HT-29 (cell line): Measurements from ENCODE around the gene TRIM33. TPM values are rescaled to one million over a fixed set of nuclear protein-coding genes. Genes with fewer than 3 reads are reported as not detected.
"Not testable (repeated sequence)": the region's sequence is repeated elsewhere in the genome, so short reads cannot be mapped to it uniquely, and the experiment has no call there.

Experiments
- DNase-seq: peaks from one replicate; pipeline ENCODE4 v3.0.0-alpha.2; 2015; ENCODE audit warnings: low spot score
- total RNA-seq: library from RNA; depleted of rRNA; stranded (reverse); fragments of >200 nt; shearing (Covaris generic); gene quantifications from 2 replicates; pipeline ENCODE4 v1.2.3, GENCODE V29; 2014

The TRIM33 gene
- total RNA-seq, 1 experiment from 2014 or later = 33.3 TPM

- no peak for DNase-seq
Observed at GRCh38 chr1:114423455-114423854, 87.5 kb downstream of the TRIM33 start.

GRCh38 chr1:114418948-114419347, 92.1 kb downstream of the TRIM33 start:
- DNase-seq = not testable (repeated sequence)

DNA sequence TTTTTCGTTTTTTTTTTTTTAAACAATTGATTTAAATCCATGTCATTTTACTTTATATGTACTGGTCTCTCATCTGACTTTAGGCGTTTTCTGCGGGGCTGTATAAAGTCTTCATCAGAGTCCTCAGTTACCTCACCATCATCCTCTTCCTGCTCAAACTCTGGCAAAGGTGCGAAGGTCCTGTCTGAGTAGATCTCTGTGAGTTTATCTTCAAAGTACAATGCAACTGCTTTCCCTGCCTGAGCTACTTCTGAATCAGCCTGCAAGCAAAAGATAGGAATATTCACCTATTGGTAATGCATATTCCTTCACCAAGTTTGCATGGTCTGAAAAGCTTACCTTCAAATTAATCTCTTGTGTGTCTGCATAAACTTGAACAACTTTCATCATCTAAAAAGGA, 113.4 kb downstream of the TRIM33 start:
- no peak for DNase-seq

DNA sequence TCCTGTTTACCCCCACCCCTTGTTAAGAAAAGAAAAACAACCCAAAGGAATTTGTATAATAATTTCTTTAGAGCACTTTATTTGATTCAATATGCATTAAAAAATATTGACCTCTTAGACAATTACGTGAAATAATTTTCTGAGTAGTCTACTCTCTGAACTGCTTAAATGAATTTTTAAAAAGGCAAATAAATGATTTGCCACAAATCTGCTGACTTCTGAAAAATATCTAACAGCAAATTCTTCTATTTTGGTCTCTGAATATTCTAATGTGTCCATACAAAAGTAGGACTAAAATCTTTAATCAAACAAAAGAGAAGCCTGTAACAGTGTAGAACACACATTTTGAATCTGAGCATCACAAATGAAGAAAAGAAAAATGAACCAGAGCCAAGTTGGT, 115.1 kb downstream of the TRIM33 start:
- no peak for DNase-seq

- DNase-seq = no peak
Observed at GRCh38 chr1:114390960-114391359, 120.0 kb downstream of the TRIM33 start.

DNA sequence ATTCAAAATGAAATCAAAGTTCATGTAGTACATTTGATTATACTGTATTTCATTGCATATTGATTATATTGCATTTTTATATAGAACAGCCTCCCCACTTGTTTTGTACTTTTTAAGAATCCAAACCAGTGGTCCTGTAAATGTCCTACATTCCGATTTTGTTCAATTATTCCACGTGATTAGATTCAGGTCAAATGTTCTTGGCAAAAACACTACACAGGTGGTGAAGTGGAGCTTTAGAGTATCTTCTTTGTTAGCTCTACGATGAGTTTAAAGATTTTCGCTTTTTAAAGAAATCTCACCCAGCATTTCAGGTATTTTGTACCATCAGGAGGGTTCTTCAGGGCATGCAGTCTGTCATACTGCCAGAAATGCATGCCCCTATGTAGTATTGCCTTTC, 120.6 kb downstream of the TRIM33 start:
- no peak for DNase-seq

DNA sequence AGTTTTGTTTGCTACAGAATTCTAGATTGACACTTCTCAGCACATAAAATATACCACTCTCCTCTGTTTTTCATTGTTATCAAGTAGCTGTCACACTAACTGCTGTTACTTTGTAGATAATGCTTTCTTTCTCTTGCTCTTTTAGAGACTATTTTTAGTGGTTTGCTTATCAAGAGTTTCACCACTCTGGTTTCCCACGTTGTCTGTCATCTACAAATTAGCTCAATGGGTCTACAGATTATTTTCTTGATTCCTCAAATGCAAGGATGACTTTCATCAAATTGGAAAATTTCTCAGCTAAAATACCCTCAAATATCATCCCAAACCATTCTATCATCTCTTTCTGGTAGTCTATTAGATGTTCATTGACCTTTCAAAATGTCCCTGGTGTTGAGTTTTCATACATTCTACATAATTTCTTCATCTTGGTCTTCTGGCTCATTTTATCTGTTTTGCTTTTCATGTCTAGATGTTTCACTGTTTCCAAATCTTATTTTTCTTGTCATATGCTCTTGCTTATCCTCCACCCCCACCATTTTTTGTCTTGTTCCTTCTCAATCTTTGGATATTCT, 122.5 kb downstream of the TRIM33 start:
- DNase-seq = no peak

GRCh38 chr1:114387585-114387984, 123.4 kb downstream of the TRIM33 start:
- DNase-seq = not testable (repeated sequence)

DNA sequence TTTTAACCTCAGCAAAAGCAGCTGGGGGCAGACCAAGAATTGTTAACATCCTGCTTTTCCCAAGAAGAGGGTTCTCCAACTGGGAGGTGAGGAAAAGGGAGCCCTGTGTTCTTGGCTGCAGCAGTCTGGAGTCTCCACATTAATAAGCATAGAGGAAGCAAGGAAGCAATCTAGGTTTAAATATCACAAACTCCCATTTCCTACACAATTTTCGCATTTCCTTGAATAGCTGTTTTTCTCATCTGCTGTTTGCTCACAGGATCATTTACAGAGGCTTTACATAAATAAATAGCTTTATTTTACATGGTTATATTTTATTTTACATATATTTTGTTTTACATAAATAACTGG, 124.0 kb downstream of the TRIM33 start:
- no peak for DNase-seq

DNA sequence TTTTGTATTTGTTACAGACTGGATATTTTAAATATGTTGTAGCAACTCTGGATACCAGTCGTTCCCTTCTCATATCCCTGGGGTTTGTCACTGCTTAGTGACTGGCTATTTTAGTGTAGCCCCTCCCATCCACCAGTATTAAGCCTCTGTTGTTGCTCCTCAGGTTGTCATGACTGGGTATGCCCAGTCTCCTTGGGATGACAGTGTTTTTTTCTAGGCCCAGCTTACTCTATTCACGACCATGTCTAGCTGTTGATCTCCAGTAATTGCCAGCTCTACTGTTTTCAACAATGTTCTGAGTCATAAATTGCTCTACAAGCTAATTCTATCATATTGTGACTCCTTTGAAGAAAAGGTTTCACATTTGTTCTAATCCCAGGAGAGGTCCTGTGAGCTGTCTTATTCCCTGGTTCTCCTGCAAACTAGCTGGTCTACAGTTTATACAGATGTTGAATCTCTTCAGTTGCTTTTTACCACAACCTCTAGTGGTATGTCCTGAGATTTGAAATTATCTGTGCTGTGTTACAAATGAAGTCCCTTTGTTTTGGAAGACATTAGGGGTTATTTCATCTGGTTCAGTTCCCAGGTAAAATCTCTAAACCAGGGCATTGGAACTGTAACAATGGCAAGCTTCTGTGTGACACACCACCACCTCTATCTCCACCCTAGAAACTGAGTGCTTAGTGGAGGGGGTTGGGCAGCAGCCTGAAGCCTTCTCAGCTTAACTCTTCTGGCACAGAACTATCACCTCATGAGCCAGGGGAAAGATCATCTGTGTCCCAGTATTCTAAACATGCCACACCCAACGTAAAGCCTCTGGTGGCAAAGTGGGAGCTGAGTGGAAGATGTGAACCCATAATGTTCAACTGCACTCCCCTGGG, 124.6 kb downstream of the TRIM33 start:
- no peak for DNase-seq

DNA sequence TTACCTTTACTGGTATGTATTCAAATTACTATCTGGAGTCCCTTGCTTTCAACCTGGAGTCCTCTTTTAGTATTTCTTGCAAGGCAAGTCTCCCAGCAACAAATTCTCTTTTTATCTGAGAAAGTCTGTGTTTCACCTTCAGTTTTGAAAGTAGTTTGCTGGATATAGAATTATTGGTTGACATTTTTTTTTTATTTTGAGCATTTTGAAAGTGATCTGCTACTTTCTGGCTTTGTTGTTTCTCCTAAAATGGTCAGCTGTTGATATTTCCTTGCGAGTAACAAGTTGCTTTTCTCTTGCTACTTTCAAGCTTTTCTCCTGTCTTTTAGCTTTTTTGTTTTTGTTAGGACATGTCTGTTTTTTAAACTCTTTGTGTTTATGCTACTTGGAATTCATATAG, 126.1 kb downstream of the TRIM33 start:
- DNase-seq = no peak

DNA sequence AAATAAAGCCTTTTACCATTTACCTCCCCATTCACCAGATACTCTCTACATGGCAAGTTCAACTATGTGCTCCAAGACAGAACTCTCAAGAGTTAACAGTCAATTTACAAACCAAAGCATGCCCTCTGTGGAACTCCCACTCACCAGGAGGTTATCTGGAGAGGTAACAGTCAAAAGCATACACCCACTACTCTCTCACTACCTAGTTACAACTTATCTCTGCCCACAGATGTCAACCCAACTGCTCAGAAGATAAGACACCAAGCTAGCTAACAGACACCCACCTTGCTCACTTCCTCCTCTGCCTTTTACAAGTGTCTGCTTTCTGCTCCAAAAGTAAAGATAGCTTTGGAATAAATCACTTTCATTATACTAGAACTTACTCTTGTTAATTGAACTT, 131.0 kb downstream of the TRIM33 start:
- no peak for DNase-seq

- DNase-seq = no peak
Observed at GRCh38 chr1:114379358-114379757, 131.6 kb downstream of the TRIM33 start.

DNA sequence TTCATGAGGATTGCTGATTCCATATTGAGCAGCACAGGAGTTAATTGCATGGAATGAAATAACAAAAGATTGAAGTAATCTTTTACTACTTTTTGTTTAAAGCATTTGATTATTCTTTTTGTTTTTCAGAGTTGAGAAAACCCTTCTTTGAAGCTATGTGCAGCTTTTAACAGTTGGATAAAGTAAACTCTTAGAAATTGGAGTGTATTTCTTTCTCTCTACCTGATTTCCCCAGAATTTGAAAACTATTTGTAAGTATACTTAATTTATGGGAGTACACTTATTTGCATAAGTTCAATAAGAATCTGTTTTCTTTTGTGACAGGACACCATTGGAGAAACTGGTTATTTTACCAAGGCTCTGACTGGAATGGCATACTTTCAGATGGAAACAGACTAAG, 133.6 kb downstream of the TRIM33 start:
- DNase-seq = no peak

DNA sequence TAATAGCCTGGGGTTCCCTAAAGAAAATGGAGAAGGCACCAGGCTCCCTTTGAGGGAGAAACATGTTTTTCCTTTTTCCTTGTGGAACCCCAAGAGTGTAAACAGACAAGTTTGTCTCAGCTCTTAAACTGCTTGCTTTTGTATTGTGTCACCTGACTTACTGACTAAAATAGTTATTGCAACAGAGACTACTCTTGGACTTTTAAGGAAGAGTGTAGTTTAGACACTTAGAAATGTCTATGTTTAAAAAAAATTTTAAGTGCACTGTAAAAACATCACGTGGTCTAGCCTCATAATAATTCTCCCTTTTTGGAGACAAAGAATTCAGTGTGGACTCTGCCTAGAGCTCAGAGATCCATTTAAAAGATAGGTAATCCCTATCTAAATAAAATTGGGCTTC, 141.1 kb downstream of the TRIM33 start:
- no peak for DNase-seq

DNA sequence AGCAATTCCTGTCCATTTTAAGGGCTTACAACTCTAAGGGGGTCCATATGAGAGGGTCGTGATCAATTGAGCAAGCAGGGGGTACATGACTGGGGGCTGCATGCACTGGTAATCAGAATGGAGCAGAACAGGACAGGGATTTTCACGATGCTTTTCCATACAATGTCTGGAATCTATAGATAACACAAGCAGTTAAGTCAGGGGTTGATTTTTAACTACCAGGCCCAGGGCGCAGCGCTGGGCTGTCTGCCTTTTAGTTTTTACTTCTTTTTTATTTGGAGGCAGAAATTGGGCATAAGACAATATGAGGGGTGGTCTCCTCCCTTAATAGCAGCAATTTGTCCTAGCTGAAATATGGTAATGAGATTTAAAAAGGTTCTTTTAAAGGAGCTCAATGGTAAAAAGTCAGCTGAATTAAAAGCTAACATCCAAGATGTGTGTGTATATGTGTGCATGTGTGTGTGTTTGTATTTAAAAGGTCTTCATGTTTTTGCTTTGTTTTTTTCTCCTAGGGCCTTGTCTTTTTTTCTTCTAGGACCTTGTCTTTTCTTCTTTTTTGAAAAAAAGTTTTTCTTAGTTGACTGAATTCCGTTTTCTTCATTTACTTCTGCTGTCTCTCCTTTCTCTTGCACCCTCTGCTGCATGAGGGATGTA, 141.6 kb downstream of the TRIM33 start:
- not testable (repeated sequence) for DNase-seq

DNA sequence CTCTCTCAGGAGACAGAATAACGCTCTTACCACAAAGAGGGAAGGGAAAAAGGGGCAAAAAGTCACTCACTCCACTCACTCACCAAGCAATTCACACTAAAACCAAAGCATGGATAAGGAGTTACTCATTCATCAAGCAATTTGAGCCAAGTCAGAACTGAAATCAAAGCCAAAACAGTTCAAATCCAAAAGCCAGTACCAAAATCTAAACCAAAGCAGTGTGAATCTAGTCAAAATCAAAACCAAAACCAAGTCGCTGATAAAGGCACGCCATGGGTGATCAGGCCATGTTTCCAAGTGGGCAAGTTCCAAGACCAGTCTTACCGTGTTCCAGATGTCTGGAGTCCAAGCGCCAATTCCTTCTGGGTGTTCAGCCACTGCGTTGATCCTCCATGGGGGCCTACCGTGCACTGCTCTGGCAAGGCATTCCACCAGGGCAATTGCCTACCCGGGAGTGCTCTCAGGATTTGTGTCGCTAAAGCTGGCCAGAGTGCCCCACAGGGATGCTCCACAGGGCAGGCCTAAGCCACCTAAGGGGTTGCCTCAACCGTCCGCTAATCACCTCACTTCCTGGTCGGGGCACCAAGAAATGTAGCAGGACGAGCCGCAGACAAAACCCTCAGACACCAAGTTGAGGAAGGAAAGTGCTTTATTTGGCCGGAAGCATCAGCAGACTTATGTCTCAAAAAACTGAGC, 142.3 kb downstream of the TRIM33 start:
- DNase-seq = no peak

DNA sequence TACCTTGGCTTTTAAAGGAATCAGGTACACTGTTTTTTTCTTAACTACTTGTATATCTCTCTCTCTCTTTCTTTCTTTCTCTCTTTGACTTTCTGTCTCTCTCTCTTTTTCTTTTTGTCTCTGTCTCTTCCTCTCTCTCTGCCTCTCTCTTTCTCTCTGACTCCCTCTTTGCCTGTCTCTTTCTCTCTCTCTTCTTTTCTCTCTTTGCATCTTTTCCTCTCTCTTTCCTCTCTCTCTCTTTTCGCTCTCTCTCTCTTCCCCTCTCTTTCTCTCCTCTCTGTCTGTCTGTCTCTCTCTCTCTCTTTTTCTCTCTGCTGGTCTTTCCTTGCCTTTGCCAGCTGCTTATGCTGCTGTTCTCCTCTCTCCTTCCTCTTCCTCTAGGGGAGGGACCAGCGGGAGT, 143.2 kb downstream of the TRIM33 start:
- no peak for DNase-seq

GRCh38 chr1:114363230-114363629, 147.8 kb downstream of the TRIM33 start:
- DNase-seq = not testable (repeated sequence)

DNA sequence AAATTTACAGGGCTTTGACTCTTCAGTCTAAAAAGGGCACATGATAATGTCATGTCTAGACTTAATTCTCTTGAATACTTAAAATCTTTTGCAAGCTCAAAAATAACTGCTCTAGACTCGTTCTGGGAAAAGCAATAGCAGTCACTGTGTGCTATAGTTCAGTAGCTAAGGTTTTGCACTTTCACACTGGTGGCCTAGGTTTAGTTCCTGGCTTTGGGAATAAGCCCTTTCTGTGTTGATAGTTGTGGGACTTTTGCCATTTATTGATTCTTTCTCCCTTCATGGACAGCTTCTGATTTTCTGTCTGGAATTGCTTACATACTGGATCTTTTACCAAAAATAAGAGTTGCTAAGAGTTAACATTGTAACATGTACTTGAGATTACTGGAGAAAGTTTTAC, 151.2 kb downstream of the TRIM33 start:
- DNase-seq = no peak

DNA sequence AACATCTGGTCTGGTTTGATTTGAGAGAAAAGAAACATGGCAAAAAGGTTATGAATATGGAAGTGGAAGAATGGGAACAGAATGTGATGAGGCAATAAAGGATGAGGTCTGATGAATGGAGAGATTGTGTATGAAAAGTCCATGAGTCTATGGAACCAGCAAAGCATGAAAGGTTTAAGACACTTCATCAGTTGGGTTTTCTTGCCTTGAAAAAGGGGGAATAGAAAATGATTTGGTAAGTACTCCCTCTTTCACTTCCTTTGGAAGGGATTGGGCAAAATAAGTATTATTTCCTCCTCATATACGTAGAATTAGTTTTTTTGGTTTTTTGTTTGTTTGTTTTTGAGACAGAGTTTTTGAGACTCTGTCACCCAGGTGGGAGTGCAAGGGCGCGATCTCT, 155.8 kb downstream of the TRIM33 start:
- no peak for DNase-seq

GRCh38 chr1:114353262-114353661, 157.7 kb downstream of the TRIM33 start:
- DNase-seq = no peak
